ENCODE results near the gene MAST4. TPM values are rescaled to one million over a fixed set of nuclear protein-coding genes. Genes with fewer than 3 reads are reported as not detected.

Gene MAST4
- total RNA-seq, 1 donor from 2014 or later, result 20.9 TPM

DNA sequence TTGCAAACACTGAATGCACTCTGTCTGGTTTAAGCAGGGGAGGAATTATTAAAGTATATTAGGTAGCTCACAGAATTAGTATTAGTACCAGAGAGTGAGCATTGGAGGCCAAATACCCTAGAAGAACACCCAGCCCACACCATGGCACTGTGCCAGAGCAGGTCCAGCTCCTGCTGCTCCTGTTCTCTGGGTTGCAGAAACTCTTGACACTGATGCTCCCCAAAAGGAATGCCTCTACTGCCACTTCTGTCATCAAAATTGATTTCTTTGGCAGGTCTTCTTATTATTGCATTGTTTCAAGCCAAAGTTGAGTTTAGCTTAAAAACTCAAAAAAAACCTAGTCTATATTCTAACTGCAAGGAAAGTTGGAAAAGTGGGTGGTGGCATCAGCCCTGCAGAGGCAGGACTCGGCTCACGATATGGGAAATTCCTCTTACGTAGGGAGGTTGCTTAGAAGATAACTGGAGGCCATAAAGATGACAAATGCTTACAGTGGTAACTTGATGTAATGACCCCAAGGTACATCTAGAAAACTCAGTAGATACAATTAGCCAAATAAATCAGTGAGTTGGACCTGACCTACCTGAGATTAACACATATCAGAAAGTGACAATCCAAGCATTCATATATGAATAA is 477.0 kb downstream of the MAST4 start:
- no peak for DNase-seq (ENCODE audit: low spot score)

DNA sequence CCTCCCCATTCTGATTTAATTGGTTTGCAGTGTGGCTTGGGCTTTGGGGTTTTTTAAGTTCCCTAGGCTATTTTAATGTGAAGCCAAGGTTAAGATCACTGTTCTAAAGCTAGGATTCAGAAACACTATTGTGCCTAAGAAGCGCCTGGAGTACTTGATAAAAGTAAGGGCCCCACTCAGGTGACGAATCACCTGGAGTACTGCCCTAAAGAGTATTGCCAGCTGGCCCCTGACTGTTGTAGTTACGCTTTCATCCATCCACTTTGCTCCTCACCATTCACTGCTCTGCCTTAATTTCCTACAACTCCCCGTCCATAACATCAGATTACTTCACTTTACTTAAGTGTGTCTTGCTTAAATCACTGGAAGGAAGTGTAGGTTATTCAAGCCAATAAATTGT is 481.1 kb downstream of the MAST4 start:
- DNase-seq (ENCODE audit: low spot score), result no peak

DNA sequence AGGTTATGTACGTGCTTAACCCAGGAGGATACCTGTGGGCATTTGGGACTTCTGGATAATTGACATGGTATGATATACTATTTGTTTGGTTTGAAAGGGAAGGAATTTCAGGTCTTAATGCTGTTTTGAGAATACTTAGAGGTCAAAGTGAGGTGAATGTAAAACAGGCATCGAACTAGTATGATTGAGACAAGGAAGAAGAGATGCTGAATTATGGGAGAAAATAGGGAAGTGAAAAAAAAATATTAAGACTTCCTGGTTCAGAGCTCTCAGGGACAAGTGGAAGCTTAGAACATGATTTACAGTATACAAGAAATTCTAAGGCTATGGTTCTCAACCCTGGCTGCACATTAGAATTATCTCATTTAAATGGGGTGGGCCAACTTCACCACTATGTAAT is 485.1 kb downstream of the MAST4 start:
- DNase-seq (ENCODE audit: low spot score), result no peak

DNA sequence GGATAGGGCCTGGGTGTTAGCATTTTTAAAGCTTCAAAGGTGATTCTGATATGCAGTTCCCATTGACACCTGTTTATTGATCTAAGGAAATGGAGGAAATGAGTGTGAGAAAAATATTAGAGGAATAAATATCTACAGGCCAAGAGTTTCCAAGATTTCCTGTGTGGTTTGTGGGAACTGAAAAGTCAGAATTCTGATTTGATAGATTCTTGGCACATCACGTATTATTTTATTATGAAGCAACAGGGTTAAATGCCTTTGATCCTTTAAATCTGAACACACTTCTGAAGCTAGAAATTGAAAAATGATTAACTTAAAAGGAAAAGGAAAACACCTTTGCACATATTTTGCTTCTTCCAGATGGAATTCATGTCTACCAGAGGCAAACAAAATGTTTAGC is 486.7 kb downstream of the MAST4 start:
- DNase-seq (ENCODE audit: low spot score), result no peak

DNA sequence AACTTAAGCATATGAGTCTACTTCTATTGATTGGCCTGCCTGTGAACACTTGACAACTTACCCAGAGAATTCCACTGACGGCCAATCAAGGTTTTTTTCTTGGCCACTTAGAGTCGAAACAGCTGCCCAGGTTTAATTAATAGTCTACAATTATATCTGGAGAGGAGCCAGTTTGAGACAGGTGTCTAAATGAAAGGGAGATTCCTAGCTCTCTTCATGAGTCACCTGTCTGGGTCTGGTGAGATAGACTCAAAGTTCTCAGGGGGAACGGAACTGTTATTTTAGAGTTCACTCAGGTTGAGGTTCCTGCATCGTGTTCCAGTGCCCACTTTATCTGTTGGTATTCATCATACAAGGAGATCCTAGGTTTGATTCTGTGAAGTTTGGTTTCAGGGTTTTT is 489.4 kb downstream of the MAST4 start:
- DNase-seq (ENCODE audit: low spot score), result no peak

DNA sequence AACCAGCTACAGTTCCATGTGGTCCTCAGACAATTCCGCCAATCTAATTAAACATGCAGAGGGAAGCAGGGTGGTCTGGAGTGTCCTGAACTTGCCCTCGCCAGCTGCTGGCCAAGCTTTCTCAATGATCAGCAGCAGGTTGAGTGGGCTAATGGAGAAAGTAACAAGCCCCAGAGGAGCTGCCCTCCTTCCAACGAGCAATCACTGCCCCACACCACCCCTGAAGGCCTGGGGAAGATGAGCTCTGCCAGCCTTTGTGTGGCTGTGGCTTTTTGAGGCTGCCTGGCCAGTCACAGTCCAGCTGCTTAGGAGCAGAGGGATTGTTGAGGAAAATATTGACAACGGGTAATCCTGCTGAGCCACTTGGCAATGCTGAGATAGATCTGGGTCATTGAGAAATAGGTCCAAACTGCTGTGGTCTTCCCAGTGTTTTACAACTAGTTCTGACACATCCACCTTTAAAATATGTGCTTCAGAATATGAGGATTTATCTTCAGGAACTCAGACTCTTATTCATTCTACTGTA is 493.1 kb downstream of the MAST4 start:
- no peak for DNase-seq (ENCODE audit: low spot score)

DNA sequence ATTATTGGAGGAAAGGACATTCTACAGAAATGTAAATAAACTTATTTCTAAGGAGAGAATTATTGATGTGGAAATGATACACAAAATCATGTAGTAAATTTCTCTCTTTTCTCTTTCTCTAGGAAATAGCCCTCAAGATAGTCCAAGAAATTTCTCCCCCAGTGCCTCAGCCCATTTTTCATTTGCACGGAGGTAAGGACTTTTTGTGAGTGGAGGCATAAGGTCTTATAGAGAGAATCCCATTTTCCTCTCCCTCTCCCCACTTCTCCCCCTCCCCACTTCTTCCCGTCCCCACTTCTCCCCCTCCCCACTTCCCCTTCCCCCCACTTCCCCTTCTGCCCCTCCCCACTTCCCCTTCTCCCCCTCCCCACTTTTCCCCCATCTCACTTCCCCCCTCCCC is 493.8 kb downstream of the MAST4 start:
- no peak for DNase-seq (ENCODE audit: low spot score)

DNA sequence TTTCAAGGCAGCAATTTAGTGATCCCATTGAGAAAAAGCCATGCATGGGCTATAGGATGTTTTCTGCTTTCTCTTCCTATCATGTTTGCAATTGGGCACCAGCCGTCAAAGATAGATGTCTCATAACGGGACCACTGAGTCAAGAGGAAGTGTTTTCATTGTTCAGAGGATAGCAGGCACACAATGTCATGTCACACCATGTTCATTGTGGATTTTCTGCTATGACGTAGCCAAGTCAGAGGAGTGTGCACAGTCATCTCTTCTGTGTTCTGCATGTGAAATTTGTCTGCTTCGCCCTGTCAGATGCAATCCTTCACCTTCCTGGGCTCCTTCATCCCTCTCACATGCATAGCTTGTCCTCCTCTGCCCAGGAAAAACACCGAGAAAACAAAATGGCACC is 494.4 kb downstream of the MAST4 start:
- no peak for DNase-seq (ENCODE audit: low spot score)

DNA sequence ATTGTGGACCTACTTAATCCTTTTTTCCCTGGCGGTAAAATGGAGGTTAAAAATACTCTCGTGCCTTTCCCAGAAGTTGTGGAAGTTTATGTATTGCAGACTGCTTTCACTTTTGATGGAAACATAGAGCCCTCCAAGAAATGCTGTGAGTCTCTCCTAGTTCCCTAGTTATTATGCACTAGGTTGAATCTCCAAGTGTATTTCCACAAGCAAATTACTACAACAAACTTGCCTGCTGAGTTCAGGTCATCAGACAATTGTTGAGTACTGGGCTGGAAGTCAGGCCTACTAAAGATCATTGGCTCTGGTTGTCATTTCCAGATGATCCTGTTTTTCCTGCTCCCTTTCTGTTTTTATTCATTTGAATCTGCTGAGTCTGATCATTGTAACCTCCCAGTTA is 496.3 kb downstream of the MAST4 start:
- peak; percentile 44 for DNase-seq (ENCODE audit: low spot score)

DNA sequence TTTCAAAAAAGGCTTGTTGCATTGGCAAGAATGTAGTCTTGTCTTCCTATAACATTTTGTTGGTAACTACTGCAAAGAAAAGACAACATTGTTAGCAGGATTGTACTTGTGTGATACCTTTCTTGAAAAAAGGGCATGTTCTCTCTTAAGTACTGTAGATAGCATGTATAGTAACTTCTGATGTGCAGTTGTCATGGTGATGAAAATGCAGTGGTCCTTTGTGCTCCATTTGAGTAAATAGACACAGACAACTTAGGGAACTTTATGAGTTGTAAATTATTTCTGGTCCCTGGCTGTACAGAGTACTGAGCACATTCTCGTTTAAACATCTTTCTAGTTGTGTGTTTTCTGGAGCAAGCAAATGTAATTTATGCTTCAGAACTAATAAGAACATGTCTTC is 497.1 kb downstream of the MAST4 start:
- no peak for DNase-seq (ENCODE audit: low spot score)

DNA sequence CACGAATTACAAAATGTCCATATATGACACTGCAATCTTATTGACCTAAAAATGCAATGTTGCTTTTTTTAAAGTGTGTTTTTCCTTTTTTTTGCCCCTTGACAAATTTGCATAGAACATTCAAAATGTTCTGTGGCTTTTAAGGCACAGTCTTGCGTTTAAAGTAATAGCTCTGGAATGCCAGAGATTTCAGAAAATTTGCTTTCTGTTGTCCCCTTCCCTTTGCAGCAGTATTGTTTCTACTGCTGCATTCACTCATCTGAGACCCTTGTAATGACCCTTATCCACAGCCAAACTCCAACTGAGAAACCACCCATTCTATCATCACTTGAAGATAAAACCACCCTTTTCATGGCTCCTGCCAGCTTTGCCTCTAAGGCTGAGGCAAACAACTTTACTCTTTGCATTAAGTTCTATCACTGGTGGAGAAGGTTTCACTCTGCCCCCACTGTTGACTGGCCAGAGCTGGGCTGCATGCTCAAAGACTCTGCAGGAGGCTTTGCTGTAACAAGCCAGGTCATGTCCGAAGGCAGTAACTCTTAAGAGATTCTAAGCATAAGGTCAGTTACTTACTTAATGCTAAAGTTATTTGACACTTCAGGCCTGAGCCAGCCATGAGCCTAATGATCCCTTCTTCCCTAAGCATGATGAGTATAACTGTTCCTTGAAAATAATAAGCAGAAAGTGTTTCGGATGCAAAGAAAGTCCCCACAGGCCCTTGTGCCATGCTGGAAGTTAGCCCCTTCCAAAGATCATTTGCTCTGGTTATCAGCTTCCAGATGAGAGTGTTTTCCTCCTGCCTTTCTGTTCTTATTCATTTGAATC is 498.5 kb downstream of the MAST4 start:
- no peak for DNase-seq (ENCODE audit: low spot score)

DNA sequence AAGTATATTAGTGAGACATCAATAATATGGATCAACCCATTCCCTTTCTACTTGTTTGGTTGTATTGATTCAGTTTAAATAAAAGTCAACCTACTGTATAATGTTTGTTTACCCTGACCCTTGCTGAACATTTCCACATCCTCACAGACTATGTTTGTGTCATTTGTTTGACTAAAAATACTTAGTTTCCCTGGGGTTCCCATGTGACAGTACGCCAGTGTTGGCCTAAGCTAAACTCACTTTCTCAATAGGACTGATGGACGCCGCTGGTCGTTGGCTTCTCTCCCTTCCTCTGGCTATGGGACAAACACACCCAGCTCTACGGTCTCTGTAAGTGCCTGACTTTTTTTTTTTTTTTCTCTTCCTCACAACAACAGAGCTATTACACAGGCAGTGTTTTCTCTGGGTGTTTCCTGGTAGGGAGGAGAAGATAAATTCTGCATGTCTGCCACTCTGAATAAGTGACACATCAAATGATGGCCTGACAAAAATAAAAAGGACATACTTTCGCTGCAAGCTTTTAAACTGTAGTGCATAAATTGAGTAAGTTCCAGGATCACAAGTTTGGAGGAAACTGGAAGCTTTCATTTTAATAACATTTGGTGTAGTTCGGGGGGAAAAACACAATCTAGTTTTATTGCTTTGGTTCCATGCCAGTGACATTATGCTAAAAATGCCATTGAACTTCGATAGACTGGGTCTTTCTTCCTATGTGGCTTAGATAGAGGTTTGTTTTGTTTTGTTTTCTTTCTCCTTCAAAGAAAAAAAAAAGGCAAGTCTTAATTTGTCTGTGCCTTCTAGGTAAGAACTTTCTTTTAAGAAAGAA is 499.4 kb downstream of the MAST4 start:
- DNase-seq (ENCODE audit: low spot score), result peak; percentile 22

DNA sequence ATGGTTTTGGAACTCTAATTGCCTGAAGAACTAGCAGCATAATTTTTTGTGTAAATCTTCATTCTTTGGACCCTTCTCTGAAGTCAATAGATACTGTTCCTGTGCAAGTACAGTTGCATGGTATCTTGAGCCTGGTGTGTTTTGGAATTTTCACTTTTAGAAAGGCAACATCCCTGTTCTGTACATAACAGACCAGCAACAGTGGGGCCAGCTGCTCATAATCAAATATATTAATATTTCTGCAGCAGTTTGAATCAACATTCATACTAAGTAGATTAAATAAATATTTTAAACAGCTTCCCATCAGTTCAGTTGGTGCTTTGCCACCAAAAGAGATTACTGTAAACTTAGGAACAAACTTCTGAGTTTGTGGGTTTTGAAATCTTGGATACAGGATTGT is 502.5 kb downstream of the MAST4 start:
- no peak for DNase-seq (ENCODE audit: low spot score)

DNA sequence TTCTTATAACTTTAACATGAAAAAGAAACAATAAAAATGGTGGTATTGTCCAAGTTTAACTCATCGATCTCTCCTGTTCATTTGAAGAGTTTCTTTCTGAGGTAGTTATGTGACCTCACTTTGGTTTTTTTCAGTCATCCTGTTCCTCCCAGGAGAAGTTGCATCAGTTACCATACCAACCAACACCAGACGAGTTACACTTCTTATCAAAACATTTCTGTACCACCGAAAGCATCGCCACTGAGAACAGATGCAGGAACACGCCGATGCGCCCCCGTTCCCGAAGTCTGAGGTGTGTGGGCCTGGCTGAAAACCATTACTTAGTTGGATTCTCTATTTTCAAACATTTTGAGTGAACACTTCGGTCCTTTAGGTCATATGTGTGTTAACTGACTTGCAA is 504.1 kb downstream of the MAST4 start:
- DNase-seq (ENCODE audit: low spot score), result no peak

DNA sequence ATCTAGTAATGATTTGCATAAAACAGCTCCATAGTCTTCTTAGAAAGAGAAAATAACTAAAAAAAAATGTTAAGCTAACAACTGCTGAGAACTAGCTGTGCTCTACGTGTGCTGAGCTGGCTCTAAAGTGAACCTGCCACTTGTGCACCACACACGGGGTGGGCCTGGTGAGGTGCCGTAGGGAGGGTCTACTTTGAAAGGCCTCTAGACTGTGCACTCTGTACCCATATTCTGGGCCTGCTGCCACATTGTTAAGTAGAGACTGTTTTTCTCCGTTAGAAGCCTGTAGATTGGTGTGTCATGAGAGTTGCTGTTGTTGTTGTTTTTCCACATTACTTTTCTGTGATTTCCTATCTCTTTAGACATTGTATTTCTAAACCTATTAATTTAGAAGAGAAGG is 506.5 kb downstream of the MAST4 start:
- DNase-seq (ENCODE audit: low spot score), result no peak

DNA sequence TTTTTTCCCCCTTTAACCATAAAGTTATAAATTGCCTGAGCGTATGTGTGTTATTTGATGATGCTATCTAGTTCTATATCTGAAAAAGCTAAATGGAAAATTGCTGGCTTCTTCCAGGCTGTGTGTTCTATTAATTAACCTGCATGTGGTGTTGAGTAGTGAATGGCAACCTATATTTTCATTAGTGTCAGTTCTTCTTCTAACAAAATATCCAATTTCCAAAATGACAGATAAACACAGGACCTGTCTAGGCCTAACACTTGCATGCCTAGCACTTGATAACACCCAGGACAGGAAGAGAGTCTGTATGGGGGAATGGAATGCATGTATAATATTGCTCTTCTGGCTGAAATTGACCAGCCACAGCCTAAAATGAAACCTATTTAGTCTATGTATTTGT is 508.7 kb downstream of the MAST4 start:
- DNase-seq (ENCODE audit: low spot score), result peak; percentile 26

DNA sequence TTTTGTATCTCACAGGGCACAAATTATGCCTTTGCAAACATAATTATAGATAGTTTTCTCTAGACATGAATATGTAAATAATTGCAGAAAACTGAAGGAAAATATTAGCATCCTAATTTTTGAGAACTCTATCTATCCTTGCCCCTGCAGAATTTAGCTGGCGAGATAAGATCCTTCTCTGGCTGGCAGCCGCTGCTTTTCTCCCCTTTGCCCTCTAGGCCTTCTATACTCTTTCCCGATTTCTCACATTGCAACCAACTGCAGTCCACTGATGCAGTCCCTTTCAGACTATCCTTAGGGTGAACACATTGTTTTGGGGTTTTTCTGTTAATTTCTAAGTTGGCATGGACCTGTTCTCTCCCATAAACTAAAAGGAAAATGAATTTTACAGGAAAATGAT is 509.1 kb downstream of the MAST4 start:
- DNase-seq (ENCODE audit: low spot score), result no peak

DNA sequence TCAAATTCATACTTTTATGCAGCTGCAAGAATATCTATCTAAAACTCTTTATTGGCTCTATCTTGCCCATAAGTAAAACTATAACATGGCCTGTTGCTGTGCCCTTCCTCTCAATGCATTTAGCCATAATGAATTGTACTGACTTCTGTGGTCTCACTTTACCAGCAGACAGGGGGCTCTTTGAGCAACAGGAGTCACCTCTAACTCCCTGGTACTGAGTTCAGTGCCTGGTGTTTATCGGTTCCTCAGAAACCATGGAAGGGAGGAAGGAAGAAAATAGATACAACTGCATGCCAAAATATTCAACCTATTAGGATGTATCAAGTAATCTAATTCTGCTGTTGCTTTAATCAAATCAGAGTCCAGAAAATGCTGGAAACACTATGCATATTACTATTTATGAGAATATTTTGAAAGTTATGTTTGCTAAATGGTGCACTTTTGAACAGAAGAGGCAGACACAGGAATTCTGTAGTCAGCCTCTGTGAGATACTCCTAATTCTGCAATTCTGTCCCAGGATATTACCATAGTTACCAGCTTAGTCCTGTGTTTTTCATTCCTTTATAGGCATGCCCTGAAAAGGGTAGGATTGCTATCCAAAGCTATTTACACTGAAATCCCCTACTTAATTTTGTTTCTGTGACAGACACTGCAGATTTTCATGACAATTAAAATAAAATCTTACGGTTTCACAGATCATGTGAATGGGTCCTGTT is 510.6 kb downstream of the MAST4 start:
- peak; percentile 23 for DNase-seq (ENCODE audit: low spot score)

DNA sequence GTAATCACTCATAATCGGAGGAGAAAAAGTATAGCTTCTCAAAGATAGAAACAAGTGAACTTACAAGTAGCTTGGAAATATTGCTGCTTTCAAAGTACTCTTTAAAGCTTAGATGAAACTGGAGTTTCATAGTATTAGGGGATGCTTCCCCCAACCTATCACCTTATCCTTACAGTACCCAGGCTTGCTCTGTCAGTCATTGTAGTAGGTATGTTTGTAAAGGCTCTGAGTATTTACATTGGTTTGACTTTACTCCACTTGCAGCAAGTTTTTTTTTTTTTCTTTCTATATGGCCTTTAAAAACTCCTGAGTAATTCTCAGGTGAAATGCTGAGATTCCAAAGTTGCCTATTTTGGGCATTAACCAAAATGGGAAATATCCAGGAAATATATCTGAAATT is 515.6 kb downstream of the MAST4 start:
- no peak for DNase-seq (ENCODE audit: low spot score)

DNA sequence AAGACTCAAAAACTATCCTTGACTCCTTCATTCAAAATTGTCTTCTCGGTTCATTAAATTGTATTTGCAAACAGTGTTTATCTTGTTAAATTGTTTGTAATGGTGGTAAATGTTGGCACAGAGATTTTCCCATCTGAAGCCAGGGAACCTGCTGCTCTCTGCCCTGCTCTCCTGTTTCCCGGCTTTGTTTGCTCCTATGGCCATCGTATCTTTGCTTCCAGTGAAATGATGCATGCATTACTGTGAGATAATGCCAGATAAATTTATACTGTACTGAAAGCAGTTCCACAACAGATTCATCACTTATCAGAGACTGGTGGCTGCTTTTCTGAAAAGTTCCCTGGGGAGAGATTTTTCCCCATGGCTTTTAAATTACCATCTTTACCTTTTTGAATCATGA is 519.1 kb downstream of the MAST4 start:
- DNase-seq (ENCODE audit: low spot score), result no peak

DNA sequence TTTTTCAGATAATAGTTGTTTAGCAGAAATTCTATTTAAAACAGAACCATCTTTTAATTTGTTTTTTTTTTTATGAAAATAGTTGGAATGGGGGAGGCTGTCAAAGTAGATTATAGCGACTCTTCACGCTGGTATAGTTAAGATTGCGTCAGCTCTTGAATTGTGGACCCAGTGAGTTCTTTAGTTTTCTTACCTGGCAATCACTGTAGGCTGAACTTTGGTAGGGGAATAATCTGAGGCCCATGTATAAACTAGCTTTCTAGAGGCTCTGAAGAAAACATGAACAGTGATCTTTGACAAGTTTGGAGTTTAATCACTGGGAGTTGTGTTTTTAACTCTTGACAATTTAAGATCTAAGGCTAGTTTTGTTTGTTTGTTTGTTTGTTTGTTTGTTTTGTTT is 519.6 kb downstream of the MAST4 start:
- DNase-seq (ENCODE audit: low spot score), result no peak

Measured in umbilical cord (tissue), 2 donors.